ENCODE measurements around the gene MARCHF10. TPM values are rescaled to one million over a fixed set of nuclear protein-coding genes. Genes with fewer than 3 reads are reported as not detected.
A peak's percentile ranks its signal among the peaks of the same experiment; 100 is the strongest.

The MARCHF10 gene
- total RNA-seq, 2 experiments from 2014 or later = not detected

- ChIA-PET CTCF (interaction anchor here (0.6 to 1.4 kb wide), 5 partner anchors 9 to 740 kb away, joined by 3 to 5 read pairs (median 3); no protein-coding TSS in a partner anchor), POLR2A (no interaction called here)
- ATAC-seq (no peak), DNase-seq (no peak)
- Mint-ChIP-seq H3K27ac (no peak overlapping the region), H3K9me3 (ENCODE audit: low read depth) (no peaks in the 10 kb centered on the region), H3K4me1 (peaks cover 17% of the 10 kb centered on the region), H3K36me3 (ENCODE audit: low read depth) (no peaks in the 10 kb centered on the region), H3K4me3 (no peak overlapping the region), H3K27me3 (peaks cover 28% of the 10 kb centered on the region)
- intact Hi-C loops (cut with DNase I, micrococcal nuclease) = no loop called here
These were observed 68.3 kb downstream of the MARCHF10 start for GRCh38 chr17:62739645-62740388.

- Mint-ChIP-seq H3K9me3 (ENCODE audit: low read depth) (no peaks in the 10 kb centered on the region), H3K27me3 (peaks cover 33% of the 10 kb centered on the region), H3K4me3 (no peak overlapping the region), H3K36me3 (ENCODE audit: low read depth) (no peaks in the 10 kb centered on the region), H3K27ac (no peak overlapping the region), H3K4me1 (peaks cover 17% of the 10 kb centered on the region)
- POLR2A ChIA-PET = interaction anchor here (1.7 kb wide), 1 partner anchor 14 kb away, joined by 5 read pairs; no protein-coding TSS in a partner anchor
- intact Hi-C loops (cut with DNase I, micrococcal nuclease) = no loop called here
- CTCF ChIA-PET = interaction anchor here (1.2 kb wide), 1 partner anchor 14 kb away, joined by 3 read pairs; no protein-coding TSS in a partner anchor
- DNase-seq (no peak), ATAC-seq (no peak)
These were observed 69.8 kb downstream of the MARCHF10 start for GRCh38 chr17:62738281-62738680.

- ChIA-PET CTCF (interaction anchor here (1.2 kb wide), 1 partner anchor 13 kb away, joined by 3 read pairs; no protein-coding TSS in a partner anchor), POLR2A (interaction anchor here (1.7 kb wide), 1 partner anchor 13 kb away, joined by 5 read pairs; no protein-coding TSS in a partner anchor)
- Mint-ChIP-seq H3K27me3 (peaks cover 31% of the 10 kb centered on the region), H3K36me3 (ENCODE audit: low read depth) (no peaks in the 10 kb centered on the region), H3K27ac (no peak overlapping the region), H3K9me3 (ENCODE audit: low read depth) (no peaks in the 10 kb centered on the region), H3K4me3 (no peak overlapping the region), H3K4me1 (peaks cover 17% of the 10 kb centered on the region)
- ATAC-seq = peak; percentile 85
- DNase-seq = peak; percentile 75
- intact Hi-C loops (cut with DNase I, micrococcal nuclease) = loop anchor here (1.0 kb wide), 2 partner anchors 12 to 13 kb away; no protein-coding TSS in a partner anchor
These were observed 70.6 kb downstream of the MARCHF10 start for GRCh38 chr17:62737513-62737912.

GRCh38 chr17:62735044-62735651, 73.0 kb downstream of the MARCHF10 start:
- CTCF ChIA-PET = interaction anchor here (0.8 to 1.6 kb wide), 2 partner anchors 11 to 261 kb away, joined by 3 read pairs; no protein-coding TSS in a partner anchor

GRCh38 chr17:62732125-62732524, 76.0 kb downstream of the MARCHF10 start:
- CTCF ChIA-PET = no interaction called here
- peaks cover 48% of the 10 kb centered on the region for H3K27me3 Mint-ChIP-seq

More at GRCh38 chr17:62735044-62735651, 73.0 kb downstream of the MARCHF10 start:
- ATAC-seq (no peak), DNase-seq (no peak)
- H3K4me1 Mint-ChIP-seq = peaks cover 15% of the 10 kb centered on the region
- peaks cover 41% of the 10 kb centered on the region for H3K27me3 Mint-ChIP-seq
- no peaks in the 10 kb centered on the region for H3K36me3 Mint-ChIP-seq (ENCODE audit: low read depth)
- POLR2A ChIA-PET = no interaction called here
- H3K27ac Mint-ChIP-seq = no peak overlapping the region
- H3K4me3 Mint-ChIP-seq = no peak overlapping the region
- intact Hi-C loops (cut with DNase I, micrococcal nuclease) = no loop called here
- H3K9me3 Mint-ChIP-seq (ENCODE audit: low read depth) = no peaks in the 10 kb centered on the region

GRCh38 chr17:62727916-62728672, 80.0 kb downstream of the MARCHF10 start:
- peaks cover 22% of the 10 kb centered on the region for H3K4me1 Mint-ChIP-seq
- H3K9me3 Mint-ChIP-seq (ENCODE audit: low read depth) = peaks cover 3% of the 10 kb centered on the region
- ChIA-PET CTCF (no interaction called here), POLR2A (no interaction called here)
- no peak overlapping the region for H3K27ac Mint-ChIP-seq
- peaks cover 2% of the 10 kb centered on the region for H3K36me3 Mint-ChIP-seq (ENCODE audit: low read depth)
- ATAC-seq = no peak
- no peak overlapping the region for H3K4me3 Mint-ChIP-seq
- H3K27me3 Mint-ChIP-seq = peaks cover 45% of the 10 kb centered on the region
- intact Hi-C loops (cut with DNase I, micrococcal nuclease) = no loop called here
- no peak for DNase-seq

More at GRCh38 chr17:62732125-62732524, 76.0 kb downstream of the MARCHF10 start:
- POLR2A ChIA-PET = no interaction called here
- no peak overlapping the region for H3K27ac Mint-ChIP-seq
- ATAC-seq = no peak
- H3K36me3 Mint-ChIP-seq (ENCODE audit: low read depth) = peaks cover 2% of the 10 kb centered on the region
- H3K9me3 Mint-ChIP-seq (ENCODE audit: low read depth) = peaks cover 3% of the 10 kb centered on the region
- H3K4me3 Mint-ChIP-seq = no peak overlapping the region
- intact Hi-C loops (cut with DNase I, micrococcal nuclease) = no loop called here
- H3K4me1 Mint-ChIP-seq = peaks cover 1% of the 10 kb centered on the region
- no peak for DNase-seq

- H3K4me3 Mint-ChIP-seq = no peak overlapping the region
- H3K27me3 Mint-ChIP-seq = peaks cover 45% of the 10 kb centered on the region
- intact Hi-C loops (cut with DNase I, micrococcal nuclease) = loop anchor here in 1 of 2 experiments (1.0 kb wide), 1 partner anchor 11 kb away; no protein-coding TSS in a partner anchor
- POLR2A ChIA-PET = no interaction called here
- peaks cover 24% of the 10 kb centered on the region for H3K4me1 Mint-ChIP-seq
- no peak for ATAC-seq
- peaks cover 2% of the 10 kb centered on the region for H3K36me3 Mint-ChIP-seq (ENCODE audit: low read depth)
- no peak for DNase-seq
- CTCF ChIA-PET = no interaction called here
- H3K27ac Mint-ChIP-seq = no peak overlapping the region
- peaks cover 3% of the 10 kb centered on the region for H3K9me3 Mint-ChIP-seq (ENCODE audit: low read depth)
These were observed 82.3 kb downstream of the MARCHF10 start for GRCh38 chr17:62725791-62726249.

GRCh38 chr17:62724398-62725146, 83.5 kb downstream of the MARCHF10 start:
- H3K4me3 Mint-ChIP-seq = peak overlapping the region; percentile 11
- peaks cover 26% of the 10 kb centered on the region for H3K4me1 Mint-ChIP-seq
- CTCF ChIA-PET = interaction anchor here (0.6 to 1.6 kb wide), 14 partner anchors 10 to 682 kb away, joined by 3 to 9 read pairs (median 3); no protein-coding TSS in a partner anchor
- POLR2A ChIA-PET = interaction anchor here (0.6 to 1.4 kb wide), 4 partner anchors 13 to 244 kb away, joined by 3 to 7 read pairs (median 4); partner anchors contain the start of gene TANC2
- H3K27ac Mint-ChIP-seq = no peak overlapping the region
- ATAC-seq (peak; percentile 98), DNase-seq (peak; percentile 92)
- peaks cover 51% of the 10 kb centered on the region for H3K27me3 Mint-ChIP-seq
- intact Hi-C loops (cut with DNase I, micrococcal nuclease) = loop anchor here (1.0 to 5.0 kb wide), 6 partner anchors 13 to 551 kb away; partner anchors contain the start of gene METTL2A (in 1 of the 2)
- peaks cover 2% of the 10 kb centered on the region for H3K36me3 Mint-ChIP-seq (ENCODE audit: low read depth)
- peaks cover 3% of the 10 kb centered on the region for H3K9me3 Mint-ChIP-seq (ENCODE audit: low read depth)

- ATAC-seq (no peak), DNase-seq (no peak)
- peaks cover 55% of the 10 kb centered on the region for H3K27me3 Mint-ChIP-seq
- H3K36me3 Mint-ChIP-seq (ENCODE audit: low read depth) = peaks cover 2% of the 10 kb centered on the region
- intact Hi-C loops (cut with DNase I, micrococcal nuclease) = loop anchor here (1.0 to 5.0 kb wide), 6 partner anchors 13 to 551 kb away; partner anchors contain the start of gene METTL2A (in 1 of the 2)
- ChIA-PET CTCF (interaction anchor here (0.6 to 1.6 kb wide), 9 partner anchors 11 to 683 kb away, joined by 3 to 9 read pairs (median 3); no protein-coding TSS in a partner anchor), POLR2A (interaction anchor here (1.3 to 1.4 kb wide), 2 partner anchors 14 to 242 kb away, joined by 5 to 7 read pairs; partner anchors contain the start of gene TANC2)
- H3K4me1 Mint-ChIP-seq = peaks cover 31% of the 10 kb centered on the region
- no peak overlapping the region for H3K4me3 Mint-ChIP-seq
- no peak overlapping the region for H3K27ac Mint-ChIP-seq
- H3K9me3 Mint-ChIP-seq (ENCODE audit: low read depth) = peaks cover 3% of the 10 kb centered on the region
These were observed 84.3 kb downstream of the MARCHF10 start for GRCh38 chr17:62723842-62724241.

GRCh38 chr17:62722625-62723024, 85.5 kb downstream of the MARCHF10 start:
- CTCF ChIA-PET = interaction anchor here (0.9 to 2.5 kb wide), 3 partner anchors 12 to 20 kb away, joined by 3 to 5 read pairs (median 3); no protein-coding TSS in a partner anchor
- intact Hi-C loops (cut with DNase I, micrococcal nuclease) = loop anchor here in 1 of 2 experiments (5.0 kb wide), 1 partner anchor 300 kb away; the partner anchor contains the start of gene METTL2A

More at GRCh38 chr17:62722625-62723024, 85.5 kb downstream of the MARCHF10 start:
- H3K27ac Mint-ChIP-seq = no peak overlapping the region
- DNase-seq (no peak), ATAC-seq (no peak)
- no peak overlapping the region for H3K4me3 Mint-ChIP-seq
- no peaks in the 10 kb centered on the region for H3K36me3 Mint-ChIP-seq (ENCODE audit: low read depth)
- peaks cover 40% of the 10 kb centered on the region for H3K4me1 Mint-ChIP-seq
- H3K27me3 Mint-ChIP-seq = peaks cover 52% of the 10 kb centered on the region
- POLR2A ChIA-PET = interaction anchor here (0.6 kb wide), 1 partner anchor 259 kb away, joined by 6 read pairs; no protein-coding TSS in a partner anchor
- peaks cover 2% of the 10 kb centered on the region for H3K9me3 Mint-ChIP-seq (ENCODE audit: low read depth)

All from activated CD4-positive, alpha-beta T cell treated with anti-CD3 and anti-CD28 coated beads for 36 hours (primary cell).